COLO668 (cell line): Measurements from ENCODE around the gene NECTIN1.

Experiments
- DNase-seq: peaks from one replicate; lab custom pipeline; 2025; ENCODE audit not compliant: unreplicated experiment; lab: John Stamatoyannopoulos, UW

NECTIN1 gene

DNA sequence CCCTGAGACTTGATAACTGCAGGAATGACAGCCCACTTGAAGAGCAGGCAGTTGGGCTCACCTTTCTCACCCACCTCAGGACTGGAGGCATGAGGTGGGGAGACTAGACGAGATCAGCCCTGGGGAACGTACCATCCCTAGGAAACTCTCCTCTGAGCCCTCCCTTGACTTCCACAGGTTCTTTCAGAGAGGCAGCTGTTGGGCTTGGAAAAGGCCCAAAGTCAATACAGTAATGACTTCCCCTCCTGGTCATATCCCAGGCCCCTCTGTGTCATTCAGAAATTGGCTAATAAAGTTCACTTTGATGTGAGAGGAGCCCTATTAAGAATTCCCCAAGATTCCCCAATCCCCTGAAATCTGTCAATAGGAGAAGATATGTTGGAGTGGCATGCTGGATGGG is 5.8 kb upstream of the NECTIN1 start:
- DNase-seq = peak; percentile 27

DNA sequence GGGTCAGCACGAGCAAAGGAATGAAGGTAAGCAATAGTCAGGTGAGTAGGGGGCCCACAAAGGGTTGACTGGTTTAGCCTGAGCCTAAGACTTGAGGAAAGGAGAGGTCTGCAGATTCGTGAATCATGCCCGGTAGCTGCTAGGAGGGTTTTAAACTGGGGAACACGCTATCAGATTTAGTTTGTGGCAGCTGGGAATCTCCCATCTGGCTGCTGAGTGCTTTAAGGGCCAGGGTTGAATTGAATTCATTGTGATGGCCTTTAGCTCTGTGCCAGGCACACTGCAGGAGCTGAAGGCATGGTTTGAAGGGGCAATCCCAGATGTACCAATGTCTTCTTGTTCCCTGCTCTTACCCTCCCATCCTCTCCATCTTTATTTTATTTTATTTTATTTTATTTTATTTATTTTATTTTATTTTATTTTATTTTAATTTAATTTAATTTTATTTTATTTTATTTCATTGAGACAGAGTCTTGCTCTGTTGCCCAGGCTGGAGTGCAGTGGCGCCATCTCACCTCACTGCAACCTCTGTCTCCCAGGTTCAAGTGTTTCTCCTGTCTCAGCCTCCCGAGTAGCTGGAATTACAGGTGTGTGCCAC is 1.9 kb upstream of the NECTIN1 start:
- no peak for DNase-seq

DNA sequence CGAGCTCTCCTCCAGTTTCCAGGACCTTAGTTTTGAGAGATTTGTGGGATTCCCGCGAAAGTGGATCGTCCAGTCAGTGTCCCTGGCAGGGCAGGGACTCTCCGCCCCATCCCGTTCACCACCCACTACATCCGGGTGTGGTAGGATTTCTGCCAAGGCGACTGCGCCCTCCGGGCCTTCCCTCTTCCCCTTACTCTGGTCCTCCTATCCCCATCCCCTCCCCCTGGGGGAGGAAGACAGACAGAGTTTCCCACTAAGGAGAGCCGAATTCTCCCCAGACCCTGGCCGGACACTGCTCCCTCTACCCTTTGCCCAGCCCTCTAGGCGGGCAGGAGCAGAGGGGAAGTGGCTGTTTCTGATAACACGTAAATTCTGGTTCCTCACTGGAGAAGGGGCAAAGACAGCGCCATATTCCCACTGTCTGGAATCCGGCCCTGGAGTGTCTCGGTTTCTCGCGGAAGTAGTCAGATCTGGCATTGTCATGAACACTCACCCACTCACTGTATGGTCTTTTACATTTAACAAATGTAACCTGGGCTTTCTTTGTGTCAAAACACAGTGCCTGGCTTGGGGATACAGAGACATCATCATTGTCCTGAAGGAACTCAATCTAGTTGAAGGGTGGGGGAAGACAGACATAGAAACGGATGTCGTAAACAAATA is 1.1 kb upstream of the NECTIN1 start:
- no peak for DNase-seq

DNA sequence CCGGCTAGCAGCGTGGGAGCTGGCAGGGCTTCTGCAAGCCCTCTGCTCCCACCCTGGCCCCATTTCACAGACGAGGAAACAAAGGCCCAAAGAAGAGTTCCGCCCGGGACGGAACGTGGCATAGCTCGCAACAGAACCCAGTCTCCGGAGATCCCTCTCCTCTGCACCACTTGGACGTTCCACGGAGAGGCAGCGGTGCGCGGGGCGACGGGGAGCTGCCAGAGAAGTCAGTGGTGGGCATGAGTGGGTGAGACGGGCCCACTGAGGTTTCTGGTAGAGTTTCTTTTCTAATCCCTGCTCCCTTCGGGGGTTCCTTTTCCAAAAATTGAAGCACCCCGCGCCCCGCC is 554 bp upstream of the NECTIN1 start:
- no peak for DNase-seq

DNA sequence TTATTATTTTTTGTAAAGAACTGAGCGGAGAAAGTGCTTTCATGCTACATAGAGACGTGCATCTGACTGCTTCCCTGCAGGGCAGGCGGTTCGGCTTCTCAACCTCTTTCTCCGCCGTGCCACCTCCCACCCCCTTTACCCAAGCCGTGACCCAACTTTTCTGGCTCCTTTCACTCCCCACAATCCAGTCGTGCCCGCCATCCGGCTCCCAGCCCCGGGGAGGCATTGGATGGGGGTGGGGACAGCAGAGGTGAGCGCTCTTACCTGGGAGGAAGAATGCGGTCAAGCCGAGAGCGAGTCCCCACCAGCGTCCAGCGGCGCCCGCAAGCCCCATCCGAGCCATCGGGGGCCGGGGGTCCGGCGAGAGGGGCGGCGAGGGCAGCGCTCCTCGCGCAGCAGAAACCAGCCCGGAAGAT is 781 bp downstream of the NECTIN1 start:
- peak; percentile 47 for DNase-seq

DNA sequence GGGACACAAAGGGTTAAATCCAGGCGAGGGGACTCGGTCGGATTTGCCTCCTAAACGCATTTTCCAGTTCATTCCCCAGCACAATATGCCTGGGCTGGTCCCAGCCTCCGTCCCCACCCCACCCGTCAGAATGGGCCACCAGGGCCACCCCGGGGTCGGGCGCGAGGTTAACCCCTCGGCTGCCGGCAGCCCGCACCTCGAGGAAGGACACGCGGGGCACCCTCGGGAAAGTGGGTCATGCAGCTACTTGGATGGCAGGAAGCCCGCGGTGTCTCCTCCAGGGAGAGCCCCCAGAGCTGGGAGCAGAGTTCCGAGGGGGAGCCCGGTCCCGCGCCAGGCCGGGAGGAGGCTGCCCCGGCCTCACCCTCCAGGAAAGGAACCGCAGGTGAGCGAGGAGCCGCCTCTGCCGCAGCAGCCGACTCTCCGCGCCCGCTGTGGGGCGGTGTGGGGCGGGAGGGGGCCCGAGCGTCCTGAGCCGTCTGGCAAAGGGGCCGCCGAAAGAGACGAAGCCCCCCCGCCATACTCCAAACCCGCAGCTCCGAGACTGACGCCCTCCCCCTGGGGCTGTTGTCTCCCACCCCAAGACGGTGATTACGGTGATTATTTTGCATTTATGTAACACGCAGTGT is 1.4 kb downstream of the NECTIN1 start:
- DNase-seq = peak; percentile 68

DNA sequence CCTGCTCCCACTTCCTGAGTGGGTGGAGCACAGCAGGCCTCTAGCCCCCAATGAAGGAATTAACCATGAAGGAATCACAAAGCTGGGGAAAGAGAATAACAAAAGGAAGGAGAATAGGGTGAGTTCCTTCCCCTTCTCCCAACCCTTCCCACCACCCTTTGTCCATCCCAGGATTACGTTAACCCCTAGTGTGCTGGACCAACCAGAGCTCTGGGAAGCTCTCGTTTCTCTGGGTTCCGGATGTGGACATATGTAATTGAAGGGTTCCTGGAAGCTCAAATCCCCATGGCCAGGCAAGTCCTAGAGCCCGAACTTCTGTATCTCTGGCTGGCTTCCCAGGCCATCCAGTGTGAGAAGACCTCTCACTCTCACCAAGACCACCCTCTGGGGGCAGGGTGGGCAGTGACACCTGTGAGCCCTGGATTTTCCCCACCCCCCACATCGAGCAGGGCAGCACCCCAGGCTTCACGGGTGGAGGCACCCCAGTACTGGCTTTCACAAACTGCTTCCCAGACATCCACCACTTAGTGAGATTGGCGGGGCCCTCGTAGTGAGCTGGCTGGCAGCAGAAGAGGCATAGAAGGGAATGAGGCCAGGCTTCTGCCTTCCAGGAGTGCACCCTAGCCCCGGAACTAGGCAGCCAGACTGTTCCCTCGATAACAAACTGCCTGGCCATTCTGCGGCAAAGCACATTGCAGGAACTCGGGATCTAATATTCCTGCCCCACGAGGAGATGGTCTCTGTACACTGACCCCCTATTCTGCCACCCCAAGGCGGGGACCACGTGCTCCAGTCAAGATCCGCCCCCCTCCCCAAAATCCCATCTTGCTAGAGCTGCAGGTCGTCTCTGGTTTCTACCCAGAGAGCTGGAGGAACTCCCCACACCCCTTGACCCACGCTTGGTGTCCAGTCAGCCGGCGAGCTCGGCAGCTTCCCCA is 2.1 kb downstream of the NECTIN1 start:
- DNase-seq = peak; percentile 27

DNA sequence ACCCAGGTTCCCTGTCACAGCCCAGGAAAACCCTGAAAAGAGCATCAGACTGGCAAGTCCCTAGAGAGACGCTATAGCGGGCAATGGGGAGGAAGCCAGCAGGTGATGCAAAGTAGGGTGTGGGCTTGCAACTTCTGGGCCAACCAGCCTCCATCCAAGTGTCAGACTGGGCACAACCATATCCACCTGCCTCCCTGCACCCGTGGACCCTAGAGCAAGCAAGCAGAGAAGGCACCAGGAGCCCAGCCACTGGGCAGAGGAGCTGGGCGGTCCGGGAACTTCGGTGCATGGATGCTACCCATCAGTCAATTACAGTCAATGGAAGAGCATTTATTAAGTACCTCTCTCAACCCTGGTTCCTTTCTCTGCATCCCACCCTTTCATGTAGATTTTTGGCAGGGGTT is 2.8 kb downstream of the NECTIN1 start:
- peak; percentile 14 for DNase-seq

DNA sequence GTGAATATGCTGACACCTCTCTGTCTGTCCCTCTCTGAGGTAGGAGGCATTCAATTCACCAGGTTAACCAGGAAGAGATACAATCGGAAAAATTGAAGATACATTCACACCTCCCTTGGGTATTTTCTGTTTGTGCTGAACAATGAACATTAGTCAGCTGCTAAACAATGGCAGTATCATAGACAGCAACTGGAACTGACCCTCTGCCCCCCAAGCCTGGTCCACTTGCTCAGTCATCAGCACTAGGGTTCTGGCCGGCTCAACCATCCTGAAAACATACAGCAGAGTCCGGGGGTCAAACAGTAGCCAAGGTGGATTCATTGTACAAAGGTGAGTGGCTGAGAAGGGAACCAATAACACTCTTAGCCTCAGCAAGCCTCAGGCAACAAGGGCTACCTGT is 4.0 kb downstream of the NECTIN1 start:
- no peak for DNase-seq

DNA sequence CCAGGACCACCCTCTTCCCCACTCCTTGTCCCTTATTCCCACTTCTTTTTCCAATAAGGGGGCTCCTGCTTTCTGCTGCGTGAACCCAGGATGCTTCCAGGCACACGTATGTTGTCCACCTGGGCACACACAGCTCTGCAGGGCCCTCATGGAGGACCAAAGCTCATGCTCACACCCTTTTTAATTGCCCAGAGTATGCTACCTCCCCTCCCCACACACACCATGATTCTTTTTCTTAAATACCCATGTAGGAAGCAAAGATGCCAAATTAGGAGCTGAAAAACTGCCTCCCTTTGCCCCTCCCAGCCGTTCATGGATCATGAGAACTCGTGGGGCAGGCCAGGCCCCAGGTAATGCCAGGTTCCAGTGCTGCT is 5.1 kb downstream of the NECTIN1 start:
- no peak for DNase-seq

DNA sequence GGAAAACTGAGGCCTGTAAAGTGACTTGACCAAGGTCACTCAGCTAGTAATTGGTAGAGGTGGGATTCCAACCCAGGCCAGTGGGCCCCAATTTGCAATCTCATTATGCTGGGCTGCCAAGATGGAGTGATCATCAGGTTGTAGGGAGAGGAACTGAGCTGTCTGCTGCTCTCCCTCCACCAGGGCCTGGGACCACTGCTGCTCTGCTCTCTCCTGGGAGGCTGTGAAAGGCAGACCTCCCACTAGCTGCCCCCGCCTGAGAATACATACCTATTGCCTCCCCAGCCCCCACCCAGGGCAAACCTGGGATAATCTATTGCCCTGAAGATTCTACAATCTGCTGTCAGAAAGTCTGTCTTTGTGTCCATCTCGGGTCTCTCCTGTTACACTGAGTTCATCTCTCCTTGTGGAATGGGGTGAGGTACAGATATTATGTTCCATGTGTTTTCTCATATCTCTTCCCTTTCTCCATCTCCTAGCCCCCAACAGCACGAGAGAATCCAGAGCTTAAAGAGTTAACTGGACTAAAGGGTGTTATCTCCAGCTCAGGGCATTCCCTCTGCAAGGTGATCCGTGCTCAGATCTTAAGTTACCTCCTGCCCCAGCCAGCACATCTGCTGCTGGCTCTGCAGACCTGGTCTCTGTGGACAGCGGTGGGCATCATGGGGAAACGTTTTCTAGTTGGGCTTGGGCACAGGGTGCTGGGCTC is 5.6 kb downstream of the NECTIN1 start:
- no peak for DNase-seq

DNA sequence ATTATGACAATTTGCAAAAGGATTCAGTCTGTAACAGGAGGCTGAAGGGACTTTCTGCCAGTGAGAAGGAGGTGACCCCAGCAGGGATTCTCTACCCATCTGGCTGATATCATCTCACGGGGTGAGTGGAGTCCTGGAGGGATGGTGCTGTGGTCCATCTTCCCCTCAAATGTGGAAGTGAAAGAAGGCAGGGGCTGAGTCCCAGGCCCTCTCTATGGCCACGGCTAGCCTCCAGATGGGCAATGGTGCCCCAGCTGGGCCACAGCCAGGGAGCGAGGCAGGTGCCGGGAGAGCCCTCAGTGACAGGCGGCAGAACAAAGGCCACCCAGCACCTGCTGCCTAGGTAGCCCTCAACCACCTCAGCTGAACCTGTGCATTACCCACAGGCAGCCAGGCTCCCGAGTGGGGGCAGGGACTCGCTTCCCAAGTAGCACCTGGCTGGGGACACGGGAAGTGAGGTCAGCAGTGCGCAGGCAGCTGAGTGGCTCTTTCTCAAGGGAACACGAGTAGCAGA is 6.7 kb downstream of the NECTIN1 start:
- peak; percentile 97 for DNase-seq

DNA sequence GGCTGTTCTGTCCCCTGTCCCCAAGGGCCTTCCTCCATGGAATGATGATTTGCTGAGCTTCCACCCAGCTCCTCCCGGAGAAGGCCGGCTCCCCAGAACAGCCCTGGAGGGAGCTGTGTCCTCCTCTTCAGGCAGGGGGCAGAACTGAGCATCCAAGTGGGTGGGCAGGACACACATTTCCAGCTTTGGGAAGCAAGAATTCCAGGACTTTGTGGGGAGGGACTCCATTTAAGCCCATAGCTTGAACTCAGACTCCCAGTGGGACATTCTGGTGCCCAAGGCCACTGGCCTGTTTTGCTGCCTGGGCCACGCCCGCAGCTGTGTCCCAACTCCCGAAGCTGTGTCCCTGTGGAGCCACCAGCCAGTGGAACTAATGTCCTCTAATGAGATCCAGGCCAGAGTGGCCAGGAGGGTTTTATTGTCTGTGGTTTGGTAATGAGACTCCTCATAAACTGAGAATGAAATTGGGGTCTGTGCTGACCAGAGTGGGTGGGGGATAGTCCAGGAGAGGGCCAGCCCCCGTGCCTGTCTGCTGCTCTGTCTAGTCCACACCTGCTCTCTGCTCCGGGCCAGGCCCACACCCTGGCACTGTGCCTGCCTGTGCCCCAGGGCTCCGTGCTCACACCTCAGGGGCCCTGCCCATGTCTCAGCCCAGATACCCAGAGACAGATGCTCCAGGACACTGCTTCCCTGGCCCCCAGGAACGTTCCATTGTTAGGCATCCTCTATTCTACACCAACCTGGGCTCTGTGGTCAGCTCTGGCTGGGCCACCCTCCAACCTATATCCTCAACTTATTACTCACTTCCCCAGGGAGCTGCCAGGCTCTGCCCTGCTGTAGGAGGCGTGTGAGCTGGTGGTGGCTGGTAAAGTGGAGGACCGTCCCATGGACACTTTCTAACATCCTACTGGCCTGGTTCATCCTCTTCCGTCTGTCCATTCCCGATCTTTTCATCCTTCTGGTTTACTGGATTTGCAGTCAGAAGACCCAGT is 7.6 kb downstream of the NECTIN1 start:
- peak; percentile 61 for DNase-seq

DNA sequence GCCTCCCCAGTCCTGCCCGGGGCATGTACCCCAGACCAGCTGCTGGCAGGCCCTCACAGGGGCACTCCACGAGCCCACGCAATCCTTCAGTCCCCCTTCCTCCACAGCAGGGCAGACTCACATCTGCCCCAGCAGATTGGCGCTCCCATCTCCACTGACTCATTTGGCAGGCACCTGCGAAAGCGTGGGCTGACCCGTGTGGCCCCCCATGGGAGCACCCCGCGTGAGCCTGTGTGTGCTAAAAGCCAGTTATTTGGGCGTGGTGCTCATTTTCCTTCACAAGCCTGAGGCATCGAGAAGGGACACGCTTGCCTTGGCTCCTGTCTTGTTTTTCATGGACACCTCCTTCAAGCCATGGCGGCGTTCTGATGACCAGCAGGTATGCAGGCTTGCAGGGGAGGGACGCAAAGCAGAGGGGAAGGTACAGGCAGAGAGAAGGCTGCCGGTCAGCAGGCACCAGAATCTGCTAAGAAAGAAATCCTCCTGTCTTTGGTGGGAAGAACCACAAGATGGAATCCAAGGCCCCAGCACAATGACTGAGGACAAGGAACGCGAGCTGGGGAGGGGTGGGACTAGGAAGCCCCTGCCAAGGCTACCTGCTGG is 8.6 kb downstream of the NECTIN1 start:
- no peak for DNase-seq

DNA sequence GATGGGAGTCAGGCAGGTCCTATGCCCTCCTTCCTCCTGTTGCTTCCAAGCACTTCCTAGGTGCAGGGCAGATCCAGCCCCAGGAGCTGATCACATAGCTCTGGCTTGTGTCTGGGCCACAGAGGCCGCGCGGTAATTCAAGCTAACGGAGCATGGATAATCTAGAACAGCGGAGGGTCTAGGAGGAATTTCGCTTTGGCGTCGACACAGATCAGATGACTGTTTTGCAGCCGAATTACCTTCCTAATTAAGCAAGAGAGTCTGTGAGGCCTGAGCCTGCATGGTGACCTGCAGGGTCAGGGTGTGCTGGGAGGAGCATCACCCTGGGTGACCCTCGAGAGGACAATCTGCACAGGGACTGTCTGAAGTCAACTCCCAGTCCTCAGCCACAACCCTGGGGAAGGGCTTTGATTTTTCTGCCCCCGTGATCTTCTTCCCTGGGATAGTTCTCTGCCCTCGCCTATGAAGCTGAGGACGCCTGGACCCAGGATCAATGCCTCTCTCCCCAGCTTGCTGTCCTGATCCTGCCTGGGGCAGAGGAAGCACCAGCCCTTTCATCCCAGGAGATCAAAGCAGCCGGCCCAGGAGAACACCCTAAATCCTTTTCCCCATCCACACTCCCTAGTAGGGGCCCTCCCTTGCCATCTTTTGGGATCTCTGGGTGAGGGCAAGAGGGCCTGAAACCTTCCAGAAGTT is 11.0 kb downstream of the NECTIN1 start:
- DNase-seq = no peak

DNA sequence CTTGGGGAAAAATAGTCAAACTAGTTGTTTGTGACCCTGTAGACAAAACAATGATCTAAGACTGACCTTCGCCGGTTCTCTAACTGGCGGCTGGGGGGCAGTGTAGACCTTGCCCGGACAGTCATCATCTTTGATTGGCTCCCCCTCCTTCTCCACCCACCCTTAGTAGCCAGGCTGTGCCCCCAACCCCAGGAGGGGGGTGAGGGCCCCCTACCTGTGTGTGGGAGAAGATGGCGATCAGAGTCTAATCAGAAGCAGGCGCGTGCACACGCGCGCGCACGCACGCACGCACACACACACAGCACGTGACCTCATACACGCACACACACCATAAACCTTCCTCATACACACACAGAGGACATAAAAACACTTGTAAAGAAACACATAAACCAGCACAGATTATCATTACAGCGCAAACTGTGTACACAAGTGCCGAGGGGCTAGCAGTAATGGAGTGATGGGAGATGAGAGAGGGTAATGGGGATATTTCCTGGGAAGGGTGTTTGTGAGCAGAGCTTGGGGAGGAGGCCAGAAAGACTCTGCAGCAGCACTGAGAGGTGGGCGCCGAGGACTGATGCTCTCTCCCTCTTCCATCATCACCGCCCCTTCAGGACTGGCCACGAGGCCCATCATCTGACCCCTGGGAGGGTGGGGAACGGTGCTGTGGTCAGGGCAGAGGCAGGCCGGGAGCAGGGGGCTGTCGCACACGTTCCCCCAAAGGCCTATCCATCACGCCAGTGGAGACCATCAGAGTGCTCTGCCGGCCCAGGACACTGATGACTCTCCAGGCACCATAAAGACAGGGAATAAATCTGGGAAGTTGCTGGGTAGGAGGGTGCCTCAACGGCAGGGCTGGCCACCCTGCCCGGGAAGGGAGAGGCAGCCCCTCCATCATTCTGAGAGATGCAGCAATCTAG is 12.2 kb downstream of the NECTIN1 start:
- DNase-seq = no peak

DNA sequence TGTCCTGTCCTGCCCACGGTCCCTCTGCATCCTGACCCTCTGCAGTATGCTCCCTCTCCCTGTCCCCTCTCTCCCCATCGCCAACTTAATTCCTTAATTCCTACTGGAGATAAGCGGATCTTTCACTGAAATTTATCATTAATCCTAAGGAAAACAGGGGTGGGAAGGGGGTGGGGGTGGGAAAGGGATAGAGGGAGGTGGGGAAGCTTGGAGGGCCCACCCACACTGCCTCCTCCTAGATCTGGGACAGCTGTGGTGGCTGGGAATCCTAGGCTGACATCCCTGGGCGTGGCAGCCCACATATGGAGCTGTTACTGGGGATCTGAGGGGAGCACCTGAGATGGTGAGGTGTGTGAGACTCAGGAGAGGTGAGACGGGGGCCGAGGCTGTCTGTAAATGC is 14.4 kb downstream of the NECTIN1 start:
- no peak for DNase-seq

DNA sequence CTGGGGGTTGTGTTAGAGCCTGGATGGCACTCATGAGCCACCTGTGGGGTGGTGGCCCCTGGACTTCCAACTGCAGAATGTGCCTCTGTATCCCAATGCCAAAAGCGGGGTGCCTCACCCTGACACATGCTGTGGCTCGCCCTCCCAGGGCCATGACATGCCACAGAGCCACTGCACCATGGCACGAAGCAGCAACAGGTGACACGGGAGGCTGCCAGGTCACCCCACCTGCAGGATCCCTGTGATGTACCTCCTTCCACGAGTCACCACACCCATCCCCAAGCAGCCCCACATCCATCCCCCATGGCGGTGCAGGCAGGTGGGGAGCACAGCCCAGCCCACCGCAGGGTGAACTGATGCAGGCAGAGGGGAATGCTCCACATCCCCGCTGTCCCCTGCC is 14.8 kb downstream of the NECTIN1 start:
- DNase-seq = no peak
